ENCODE results near the gene GYPC.
"Not testable (repeated sequence)": the region's sequence is repeated elsewhere in the genome, so short reads cannot be mapped to it uniquely, and the experiment has no call there.

Gene GYPC

GRCh38 chr2:126655500-126656430, at the start of gene GYPC:
Gene GYPC, plus strand, starts transcription at chr2:126656158. Its CDS starts 106 bp downstream, at chr2:126656264.
- DNase-seq = peak; percentile 59

GRCh38 chr2:126614524-126615227, 41.3 kb upstream of the GYPC start:
- DNase-seq = no peak

GRCh38 chr2:126616606-126617069, 39.3 kb upstream of the GYPC start:
- no peak for DNase-seq

GRCh38 chr2:126620302-126620701, 35.7 kb upstream of the GYPC start:
- DNase-seq = no peak

GRCh38 chr2:126623000-126623399, 33.0 kb upstream of the GYPC start:
- no peak for DNase-seq

- no peak for DNase-seq
Observed at GRCh38 chr2:126627643-126628042, 28.3 kb upstream of the GYPC start.

- DNase-seq = peak; percentile 37
Observed at GRCh38 chr2:126634273-126634861, 21.6 kb upstream of the GYPC start.

- no peak for DNase-seq
Observed at GRCh38 chr2:126635281-126635680, 20.7 kb upstream of the GYPC start.

- DNase-seq = no peak
Observed at GRCh38 chr2:126635736-126636135, 20.2 kb upstream of the GYPC start.

- no peak for DNase-seq
Observed at GRCh38 chr2:126637386-126637785, 18.6 kb upstream of the GYPC start.

- no peak for DNase-seq
Observed at GRCh38 chr2:126638746-126639145, 17.2 kb upstream of the GYPC start.

- no peak for DNase-seq
Observed at GRCh38 chr2:126639276-126639675, 16.7 kb upstream of the GYPC start.

- not testable (repeated sequence) for DNase-seq
Observed at GRCh38 chr2:126641294-126641693, 14.7 kb upstream of the GYPC start.

- DNase-seq = no peak
Observed at GRCh38 chr2:126642031-126642430, 13.9 kb upstream of the GYPC start.

- no peak for DNase-seq
Observed at GRCh38 chr2:126643431-126643830, 12.5 kb upstream of the GYPC start.

- no peak for DNase-seq
Observed at GRCh38 chr2:126643972-126644371, 12.0 kb upstream of the GYPC start.

GRCh38 chr2:126644630-126645191, 11.2 kb upstream of the GYPC start:
- DNase-seq = no peak

- no peak for DNase-seq
Observed at GRCh38 chr2:126645211-126645618, 10.7 kb upstream of the GYPC start.

GRCh38 chr2:126646026-126646425, 9.9 kb upstream of the GYPC start:
- DNase-seq = no peak

- not testable (repeated sequence) for DNase-seq
Observed at GRCh38 chr2:126647714-126648344, 8.1 kb upstream of the GYPC start.

- DNase-seq = not testable (repeated sequence)
Observed at GRCh38 chr2:126648345-126648786, 7.6 kb upstream of the GYPC start.

- no peak for DNase-seq
Observed at GRCh38 chr2:126649101-126649500, 6.9 kb upstream of the GYPC start.

- no peak for DNase-seq
Observed at GRCh38 chr2:126650994-126651393, 5.0 kb upstream of the GYPC start.
